Ectodermal cell (in vitro differentiated cells): ENCODE measurements around the gene RAB35.
A peak's percentile ranks its signal among the peaks of the same experiment; 100 is the strongest.

Experiments
- H3K27ac ChIP-seq: 2 replicates; pipeline ENCODE4 v1.7.0; 2013; ENCODE audit warnings: mild to moderate bottlenecking, low read depth, low read length; ENCODE audit not compliant: insufficient read depth, poor library complexity, severe bottlenecking
- H3K27me3 ChIP-seq: 2 replicates; pipeline ENCODE4 v1.7.0; 2013; ENCODE audit warnings: mild to moderate bottlenecking, low read length; ENCODE audit not compliant: insufficient read depth, control insufficient read depth, poor library complexity, severe bottlenecking
- H3K36me3 ChIP-seq: one replicate; pipeline ENCODE4 v1.7.0; 2013; ENCODE audit warnings: low read length; ENCODE audit not compliant: control insufficient read depth, insufficient read depth
- H3K4me1 ChIP-seq: one replicate; pipeline ENCODE4 v1.7.0; 2013; ENCODE audit warnings: low read length; ENCODE audit not compliant: control insufficient read depth, insufficient read depth
- H3K4me3 ChIP-seq: 2 replicates; pipeline ENCODE4 v1.7.0; 2013; ENCODE audit warnings: low read depth, low read length, control low read depth; ENCODE audit not compliant: insufficient read depth
- H3K9me3 ChIP-seq: 2 replicates; pipeline ENCODE4 v1.7.0; 2013; ENCODE audit warnings: mild to moderate bottlenecking, low read length, moderate library complexity; ENCODE audit not compliant: control insufficient read depth
- WGBS, 2 experiments: methylation state at CpG; one replicate each; pipeline ENCODE4 v1.1.7; 2013; ENCODE audit warnings: missing lambda C conversion rate in 2 of 2; 5-methylcytosine and 5-hydroxymethylcytosine counted together

The RAB35 gene

GRCh38 chr12:120119271-120119973 lies 2.9 kb upstream of the RAB35 start:
- H3K27me3 ChIP-seq: no peaks in the 10 kb centered on the region
- no peak overlapping the region for H3K27ac ChIP-seq
- no peak overlapping the region for H3K4me3 ChIP-seq
- H3K9me3 ChIP-seq: no peaks in the 10 kb centered on the region
- WGBS, 2 experiments: 93 to 94% methylated on average over 9 of the region's 9 CpGs
- peaks cover 5% of the 10 kb centered on the region for H3K4me1 ChIP-seq
- H3K36me3 ChIP-seq: no peaks in the 10 kb centered on the region

- 39 to 48% methylated on average over 11 of the region's 11 CpGs for WGBS, 2 experiments
- Histone ChIP-seq H3K4me3 (peak overlapping the region; percentile 86), H3K36me3 (no peaks in the 10 kb centered on the region), H3K4me1 (peaks cover 5% of the 10 kb centered on the region), H3K27ac (no peak overlapping the region), H3K27me3 (no peaks in the 10 kb centered on the region), H3K9me3 (no peaks in the 10 kb centered on the region)
These were observed 1.9 kb upstream of the RAB35 start for GRCh38 chr12:120118321-120119061.

- 22 to 28% methylated on average over 7 of the region's 7 CpGs for WGBS, 2 experiments
- Histone ChIP-seq H3K4me1 (peaks cover 5% of the 10 kb centered on the region), H3K27me3 (no peaks in the 10 kb centered on the region), H3K27ac (no peak overlapping the region), H3K4me3 (peak overlapping the region; percentile 86), H3K9me3 (no peaks in the 10 kb centered on the region), H3K36me3 (no peaks in the 10 kb centered on the region)
These were observed 1.4 kb upstream of the RAB35 start for GRCh38 chr12:120117961-120118320.

- 0% methylated on average over 91 of the region's 91 CpGs for WGBS, 2 experiments
- no peaks in the 10 kb centered on the region for H3K36me3 ChIP-seq
- peak overlapping the region; percentile 88 for H3K27ac ChIP-seq
- H3K4me1 ChIP-seq: peaks cover 5% of the 10 kb centered on the region
- no peaks in the 10 kb centered on the region for H3K27me3 ChIP-seq
- no peaks in the 10 kb centered on the region for H3K9me3 ChIP-seq
- peak overlapping the region; percentile 86 for H3K4me3 ChIP-seq
These were observed 469 bp upstream of the RAB35 start for GRCh38 chr12:120116792-120117651.

GRCh38 chr12:120115692-120116440 lies 687 bp downstream of the RAB35 start:
- peaks cover 5% of the 10 kb centered on the region for H3K4me1 ChIP-seq
- no peaks in the 10 kb centered on the region for H3K27me3 ChIP-seq
- H3K4me3 ChIP-seq: peak overlapping the region; percentile 86
- no peaks in the 10 kb centered on the region for H3K36me3 ChIP-seq
- no peaks in the 10 kb centered on the region for H3K9me3 ChIP-seq
- no peak overlapping the region for H3K27ac ChIP-seq
- 20 to 24% methylated on average over 31 of the region's 31 CpGs for WGBS, 2 experiments

GRCh38 chr12:120115066-120115465 lies 1.5 kb downstream of the RAB35 start:
- H3K27me3 ChIP-seq: no peaks in the 10 kb centered on the region
- H3K4me3 ChIP-seq: no peak overlapping the region
- peaks cover 5% of the 10 kb centered on the region for H3K4me1 ChIP-seq
- H3K27ac ChIP-seq: no peak overlapping the region
- 91 to 93% methylated on average over 3 of the region's 3 CpGs for WGBS, 2 experiments
- H3K36me3 ChIP-seq: no peaks in the 10 kb centered on the region
- H3K9me3 ChIP-seq: no peaks in the 10 kb centered on the region

GRCh38 chr12:120110550-120111501 lies 5.7 kb downstream of the RAB35 start:
- no peak overlapping the region for H3K27ac ChIP-seq
- no peaks in the 10 kb centered on the region for H3K4me1 ChIP-seq
- no peaks in the 10 kb centered on the region for H3K9me3 ChIP-seq
- 78% methylated on average over 26 of the region's 26 CpGs for WGBS, 2 experiments
- H3K4me3 ChIP-seq: no peak overlapping the region
- no peaks in the 10 kb centered on the region for H3K27me3 ChIP-seq
- H3K36me3 ChIP-seq: no peaks in the 10 kb centered on the region

- Histone ChIP-seq H3K4me3 (no peak overlapping the region), H3K27ac (no peak overlapping the region), H3K36me3 (no peaks in the 10 kb centered on the region), H3K9me3 (no peaks in the 10 kb centered on the region), H3K4me1 (no peaks in the 10 kb centered on the region), H3K27me3 (no peaks in the 10 kb centered on the region)
- 91 to 94% methylated on average over 10 of the region's 10 CpGs for WGBS, 2 experiments
These were observed 6.8 kb downstream of the RAB35 start for GRCh38 chr12:120109570-120110267.
